Measurements from ENCODE around the gene ATE1. TPM values are rescaled to one million over a fixed set of nuclear protein-coding genes. Genes with fewer than 3 reads are reported as not detected.

The ATE1 gene
- total and polyA plus RNA-seq, 2 donors (not counting 3 experiments of a cell fraction or from before 2014, with no cell fraction given): 8.7 to 27.1 TPM

DNA sequence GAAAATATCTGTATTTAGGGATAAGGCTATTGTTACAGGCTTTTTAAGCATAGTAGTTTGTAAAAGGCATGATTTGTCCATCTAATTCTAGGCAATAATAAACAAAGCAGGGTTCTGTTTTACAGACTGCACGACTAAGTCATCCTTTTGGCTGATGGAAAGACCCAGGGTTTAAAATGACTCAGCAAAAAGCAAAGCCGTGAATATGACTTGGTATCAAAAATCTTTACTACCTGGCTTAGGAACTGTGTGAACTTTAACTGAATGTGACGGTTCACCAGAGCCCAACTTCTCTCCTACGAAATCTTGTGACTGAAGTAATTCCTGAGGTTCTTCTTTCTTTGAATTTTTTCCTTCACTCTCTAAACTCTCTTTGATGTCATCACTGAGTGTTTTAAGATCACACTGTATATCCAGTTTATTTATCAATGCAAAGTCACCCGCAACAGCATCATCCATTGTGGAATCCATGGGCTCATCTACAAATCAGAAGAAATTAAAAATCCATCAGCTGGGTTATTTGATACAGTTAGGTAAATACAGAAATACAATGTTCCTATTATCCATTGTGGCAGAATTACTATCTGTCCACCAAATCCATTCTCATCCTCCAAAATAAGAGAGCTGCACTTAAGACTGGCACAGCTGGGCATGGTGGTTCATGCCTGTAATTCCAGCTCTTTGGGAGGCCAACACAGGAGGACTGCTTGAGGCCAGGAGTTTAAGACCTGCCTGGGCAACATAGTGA lies 17.0 kb downstream of the ATE1 start:
- H2AFZ ChIP-seq (ENCODE audit: low read depth, low read length): no peak overlapping the region
- no peak overlapping the region for H3K9ac ChIP-seq (replicated peaks; ENCODE audit: extremely low read depth, insufficient read depth, low read length)
- H4K20me1 ChIP-seq (replicated peaks; ENCODE audit: control insufficient read depth, extremely low read depth, insufficient read depth, low read length): no peaks in the 10 kb centered on the region
- H3K4me2 ChIP-seq (ENCODE audit: insufficient read depth, low read length): no peak overlapping the region
- FAIRE-seq (no peak), DNase-seq (ENCODE audit: low read depth, low spot score) (no peak)
- no peak overlapping the region for H3K27ac ChIP-seq (ENCODE audit: insufficient read depth, low read depth, low read length)
- H3K79me2 ChIP-seq (ENCODE audit: control insufficient read depth, insufficient read depth, low read length): no peaks in the 10 kb centered on the region
- H3K9me1 ChIP-seq (replicated peaks; ENCODE audit: control insufficient read depth, extremely low read depth, insufficient read depth, low read length): no peaks in the 10 kb centered on the region
- H3K36me3 ChIP-seq (ENCODE audit: control insufficient read depth in 2 of 2, extremely low read depth in 1 of 2, insufficient read depth in 2 of 2, low read length in 2 of 2): peaks cover 0 to 5% of the 10 kb centered on the region in 2 experiments
- BruUV-seq (replicated peaks): no TSS peak
- no peaks in the 10 kb centered on the region for H3K9me3 ChIP-seq (replicated peaks; ENCODE audit: control insufficient read depth, insufficient read depth, low read length)
- H3K4me3 ChIP-seq (replicated peaks in 1 of 3; ENCODE audit: insufficient read depth in 1 of 3, low read depth in 1 of 3, low read length in 3 of 3): no peak overlapping the region
- H3K27me3 ChIP-seq (ENCODE audit: control insufficient read depth in 2 of 2, insufficient read depth in 2 of 2, low read length in 2 of 2): no peaks in the 10 kb centered on the region
- intact Hi-C loops (cut with micrococcal nuclease): no loop called here
- CTCF ChIA-PET: interaction anchor here (1.7 kb wide), 1 partner anchor 10 kb away, joined by 10 read pairs; no protein-coding TSS in a partner anchor
- dilution Hi-C loops (cut with MboI; ENCODE audit: extremely low pct_ligation_motif_present, low sequenced_read_pairs): no loop called here
- POLR2A ChIA-PET: no interaction called here
- no peaks in the 10 kb centered on the region for H3K4me1 ChIP-seq (ENCODE audit: control insufficient read depth, extremely low read depth, insufficient read depth, low read length)
- TF ChIP-seq JUN (IDR thresholded peaks at IDR 0.05; ENCODE audit: borderline replicate concordance, insufficient read depth, insufficient read length, low read depth) (no peak), MYC (IDR thresholded peaks at IDR 0.05; ENCODE audit: low read depth, low read length) (no peak), POLR2AphosphoS5 (IDR thresholded peaks at IDR 0.05; ENCODE audit: insufficient read depth, low read depth, low read length) (no peak), GATA2 (IDR thresholded peaks at IDR 0.05; ENCODE audit: insufficient read depth, insufficient read length, low read depth, low read length) (no peak), POLR2A (IDR thresholded peaks at IDR 0.05; ENCODE audit: low read depth, low read length) (no peak)
- TF ChIP-seq, protein P1, sequence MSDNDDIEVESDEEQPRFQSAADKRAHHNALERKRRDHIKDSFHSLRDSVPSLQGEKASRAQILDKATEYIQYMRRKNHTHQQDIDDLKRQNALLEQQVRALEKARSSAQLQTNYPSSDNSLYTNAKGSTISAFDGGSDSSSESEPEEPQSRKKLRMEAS (IDR thresholded peaks at IDR 0.05; ENCODE audit: insufficient read depth, insufficient read length): no peak

DNA sequence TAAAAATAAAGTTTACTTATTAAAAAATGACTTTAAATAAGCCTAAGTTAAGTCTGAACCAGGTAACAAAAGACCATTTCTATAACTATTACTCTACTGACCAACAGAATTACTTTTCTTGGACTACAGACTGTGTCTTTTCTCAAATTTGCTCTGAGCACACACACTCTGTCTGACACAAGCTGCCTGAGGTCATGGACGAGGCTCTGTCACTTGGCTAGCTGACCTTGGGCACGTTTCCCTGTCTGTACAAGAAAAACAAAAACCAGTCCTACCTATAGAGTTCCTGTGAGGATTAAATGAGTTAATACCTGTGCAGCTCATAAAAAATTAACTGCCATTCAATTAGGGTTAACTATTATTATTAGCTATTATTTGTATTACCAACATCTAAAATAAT lies 22.9 kb downstream of the ATE1 start:
- no peak overlapping the region for H3K4me3 ChIP-seq (replicated peaks in 1 of 3; ENCODE audit: insufficient read depth in 1 of 3, low read depth in 1 of 3, low read length in 3 of 3)
- no peaks in the 10 kb centered on the region for H3K9me1 ChIP-seq (replicated peaks; ENCODE audit: control insufficient read depth, extremely low read depth, insufficient read depth, low read length)
- no peaks in the 10 kb centered on the region for H3K9me3 ChIP-seq (replicated peaks; ENCODE audit: control insufficient read depth, insufficient read depth, low read length)
- ChIA-PET POLR2A (no interaction called here), CTCF (no interaction called here)
- H3K36me3 ChIP-seq (ENCODE audit: control insufficient read depth in 2 of 2, extremely low read depth in 1 of 2, insufficient read depth in 2 of 2, low read length in 2 of 2): peaks cover 0 to 5% of the 10 kb centered on the region in 2 experiments
- no TSS peak for BruUV-seq (replicated peaks)
- H3K27me3 ChIP-seq (ENCODE audit: control insufficient read depth in 2 of 2, insufficient read depth in 2 of 2, low read length in 2 of 2): no peaks in the 10 kb centered on the region
- DNase-seq (ENCODE audit: low read depth, low spot score) (no peak), FAIRE-seq (no peak)
- H3K4me2 ChIP-seq (ENCODE audit: insufficient read depth, low read length): no peak overlapping the region
- no peak overlapping the region for H3K27ac ChIP-seq (ENCODE audit: insufficient read depth, low read depth, low read length)
- intact Hi-C loops (cut with micrococcal nuclease) (no loop called here), dilution Hi-C loops (cut with MboI; ENCODE audit: extremely low pct_ligation_motif_present, low sequenced_read_pairs) (no loop called here)
- H3K9ac ChIP-seq (replicated peaks; ENCODE audit: extremely low read depth, insufficient read depth, low read length): no peak overlapping the region
- no peak overlapping the region for H2AFZ ChIP-seq (ENCODE audit: low read depth, low read length)
- TF ChIP-seq FOS (IDR thresholded peaks at IDR 0.05; ENCODE audit: borderline replicate concordance, insufficient read depth, low read length): no peak
- TF ChIP-seq POLR2AphosphoS5 (IDR thresholded peaks at IDR 0.05; ENCODE audit: insufficient read depth, low read depth, low read length): no peak
- no peak for TF ChIP-seq JUN (IDR thresholded peaks at IDR 0.05; ENCODE audit: borderline replicate concordance, insufficient read depth, insufficient read length, low read depth)
- TF ChIP-seq, protein P1 (IDR thresholded peaks at IDR 0.05; ENCODE audit: insufficient read depth, insufficient read length): no peak
- TF ChIP-seq POLR2A (IDR thresholded peaks at IDR 0.05; ENCODE audit: low read depth, low read length): no peak
- no peak for TF ChIP-seq EZH2 (IDR thresholded peaks at IDR 0.05; ENCODE audit: borderline replicate concordance, low read depth, low read length, severe bottlenecking)
- TF ChIP-seq, protein P2, sequence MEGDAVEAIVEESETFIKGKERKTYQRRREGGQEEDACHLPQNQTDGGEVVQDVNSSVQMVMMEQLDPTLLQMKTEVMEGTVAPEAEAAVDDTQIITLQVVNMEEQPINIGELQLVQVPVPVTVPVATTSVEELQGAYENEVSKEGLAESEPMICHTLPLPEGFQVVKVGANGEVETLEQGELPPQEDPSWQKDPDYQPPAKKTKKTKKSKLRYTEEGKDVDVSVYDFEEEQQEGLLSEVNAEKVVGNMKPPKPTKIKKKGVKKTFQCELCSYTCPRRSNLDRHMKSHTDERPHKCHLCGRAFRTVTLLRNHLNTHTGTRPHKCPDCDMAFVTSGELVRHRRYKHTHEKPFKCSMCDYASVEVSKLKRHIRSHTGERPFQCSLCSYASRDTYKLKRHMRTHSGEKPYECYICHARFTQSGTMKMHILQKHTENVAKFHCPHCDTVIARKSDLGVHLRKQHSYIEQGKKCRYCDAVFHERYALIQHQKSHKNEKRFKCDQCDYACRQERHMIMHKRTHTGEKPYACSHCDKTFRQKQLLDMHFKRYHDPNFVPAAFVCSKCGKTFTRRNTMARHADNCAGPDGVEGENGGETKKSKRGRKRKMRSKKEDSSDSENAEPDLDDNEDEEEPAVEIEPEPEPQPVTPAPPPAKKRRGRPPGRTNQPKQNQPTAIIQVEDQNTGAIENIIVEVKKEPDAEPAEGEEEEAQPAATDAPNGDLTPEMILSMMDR (IDR thresholded peaks at IDR 0.05; ENCODE audit: extremely low read depth in 1 of 2, insufficient read depth in 1 of 2, low read depth in 1 of 2, low read length in 2 of 2): no peak
- no peak for TF ChIP-seq MYC (IDR thresholded peaks at IDR 0.05; ENCODE audit: low read depth, low read length)
- TF ChIP-seq GATA2 (IDR thresholded peaks at IDR 0.05; ENCODE audit: insufficient read depth, insufficient read length, low read depth, low read length): no peak
- no peaks in the 10 kb centered on the region for H3K79me2 ChIP-seq (ENCODE audit: control insufficient read depth, insufficient read depth, low read length)
- H4K20me1 ChIP-seq (replicated peaks; ENCODE audit: control insufficient read depth, extremely low read depth, insufficient read depth, low read length): no peaks in the 10 kb centered on the region
- no peaks in the 10 kb centered on the region for H3K4me1 ChIP-seq (ENCODE audit: control insufficient read depth, extremely low read depth, insufficient read depth, low read length)
